Measurements from ENCODE around the gene STUB1.

DNA sequence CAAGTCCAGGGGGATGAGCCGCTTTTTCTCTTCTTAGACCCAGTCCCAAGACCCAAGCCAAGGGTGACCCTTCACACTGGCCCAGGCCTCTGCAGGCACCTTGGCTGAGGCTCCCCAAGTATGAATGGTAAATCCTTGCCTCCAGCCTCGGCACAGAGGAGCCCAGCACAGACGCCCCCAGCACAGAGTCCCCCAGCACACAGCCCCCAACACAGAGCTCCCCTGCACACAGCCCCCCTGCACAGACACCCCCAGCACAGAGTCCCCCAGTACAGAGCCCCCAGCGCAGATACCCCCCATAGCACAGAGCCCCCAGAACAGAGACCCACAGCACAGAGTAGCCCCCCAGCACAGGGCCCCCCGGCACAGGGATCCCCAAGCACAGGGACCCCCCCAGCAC, 39.6 kb upstream of the STUB1 start:
- TF ChIP-seq, protein P1, sequence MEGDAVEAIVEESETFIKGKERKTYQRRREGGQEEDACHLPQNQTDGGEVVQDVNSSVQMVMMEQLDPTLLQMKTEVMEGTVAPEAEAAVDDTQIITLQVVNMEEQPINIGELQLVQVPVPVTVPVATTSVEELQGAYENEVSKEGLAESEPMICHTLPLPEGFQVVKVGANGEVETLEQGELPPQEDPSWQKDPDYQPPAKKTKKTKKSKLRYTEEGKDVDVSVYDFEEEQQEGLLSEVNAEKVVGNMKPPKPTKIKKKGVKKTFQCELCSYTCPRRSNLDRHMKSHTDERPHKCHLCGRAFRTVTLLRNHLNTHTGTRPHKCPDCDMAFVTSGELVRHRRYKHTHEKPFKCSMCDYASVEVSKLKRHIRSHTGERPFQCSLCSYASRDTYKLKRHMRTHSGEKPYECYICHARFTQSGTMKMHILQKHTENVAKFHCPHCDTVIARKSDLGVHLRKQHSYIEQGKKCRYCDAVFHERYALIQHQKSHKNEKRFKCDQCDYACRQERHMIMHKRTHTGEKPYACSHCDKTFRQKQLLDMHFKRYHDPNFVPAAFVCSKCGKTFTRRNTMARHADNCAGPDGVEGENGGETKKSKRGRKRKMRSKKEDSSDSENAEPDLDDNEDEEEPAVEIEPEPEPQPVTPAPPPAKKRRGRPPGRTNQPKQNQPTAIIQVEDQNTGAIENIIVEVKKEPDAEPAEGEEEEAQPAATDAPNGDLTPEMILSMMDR (IDR thresholded peaks at IDR 0.05; ENCODE audit: low read length) = no peak
- TF ChIP-seq EZH2 (optimal IDR thresholded peaks at IDR 0.05; ENCODE audit: low read depth, low read length) = no peak

Measured in MM.1S (cell line).